ENCODE data around the gene HM13. TPM values are rescaled to one million over a fixed set of nuclear protein-coding genes. Genes with fewer than 3 reads are reported as not detected.

Gene HM13
- total and polyA plus RNA-seq, 2 experiments from 2014 or later: 126 to 150 TPM

DNA sequence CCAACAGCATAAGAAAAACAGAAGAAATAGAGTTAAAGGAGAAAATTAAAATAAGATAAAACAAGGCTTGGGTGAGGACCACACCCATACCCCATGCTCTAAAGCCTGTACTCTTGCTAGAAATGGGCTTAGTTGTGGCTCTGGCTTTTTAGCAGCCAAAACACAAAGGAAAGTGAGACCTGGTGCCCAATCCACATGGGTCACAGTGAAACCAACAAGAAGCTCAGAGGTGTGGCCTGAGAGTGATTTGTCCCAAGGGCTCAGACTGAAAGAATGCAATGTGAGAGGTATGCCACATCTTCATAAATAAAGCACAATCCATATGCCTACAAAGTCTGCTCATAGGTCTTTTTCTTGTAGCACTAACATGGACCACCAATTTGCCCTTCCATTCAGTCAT is 21.1 kb downstream of the HM13 start:
- H3K36me3 ChIP-seq (ENCODE audit: insufficient read depth): peaks cover 77% of the 10 kb centered on the region
- H3K4me1 ChIP-seq (ENCODE audit: insufficient read depth): no peaks in the 10 kb centered on the region
- H3K4me3 ChIP-seq: no peak overlapping the region
- peaks cover 58% of the 10 kb centered on the region; the same call in 1 of the 2 replicates for H3F3A ChIP-seq (replicated peaks; ENCODE audit: low read depth)
- H4K20me1 ChIP-seq (replicated peaks; ENCODE audit: insufficient read depth): peaks cover 61% of the 10 kb centered on the region
- no peak overlapping the region for H3K4me2 ChIP-seq
- TF ChIP-seq NANOG (IDR thresholded peaks at IDR 0.05; ENCODE audit: borderline replicate concordance) (no peak), REST (IDR thresholded peaks at IDR 0.05; ENCODE audit: unreplicated experiment) (no peak), JUNB (IDR thresholded peaks at IDR 0.05; ENCODE audit: unreplicated experiment) (no peak), POLR2AphosphoS5 (IDR thresholded peaks at IDR 0.05; ENCODE audit: low read depth) (no peak), CREB1 (CRISPR knock-in tag; IDR thresholded peaks at IDR 0.05; ENCODE audit: low read depth) (no peak), STAT1 (IDR thresholded peaks at IDR 0.05; ENCODE audit: unreplicated experiment) (no peak), ETS1 (IDR thresholded peaks at IDR 0.05) (no peak), CTCF (conservative IDR thresholded peaks at IDR 0.05; ENCODE audit: low read depth in 2 of 2) (no peak), EZH2phosphoT487 (IDR thresholded peaks at IDR 0.05; ENCODE audit: unreplicated experiment) (no peak), ZNF114 (CRISPR knock-in tag; IDR thresholded peaks at IDR 0.05) (no peak), ZNF331 (CRISPR knock-in tag; IDR thresholded peaks at IDR 0.05; ENCODE audit: low read depth) (no peak), EZH2 (IDR thresholded peaks at IDR 0.05; ENCODE audit: low read depth, unreplicated experiment) (no peak)
- TF ChIP-seq, protein P1, sequence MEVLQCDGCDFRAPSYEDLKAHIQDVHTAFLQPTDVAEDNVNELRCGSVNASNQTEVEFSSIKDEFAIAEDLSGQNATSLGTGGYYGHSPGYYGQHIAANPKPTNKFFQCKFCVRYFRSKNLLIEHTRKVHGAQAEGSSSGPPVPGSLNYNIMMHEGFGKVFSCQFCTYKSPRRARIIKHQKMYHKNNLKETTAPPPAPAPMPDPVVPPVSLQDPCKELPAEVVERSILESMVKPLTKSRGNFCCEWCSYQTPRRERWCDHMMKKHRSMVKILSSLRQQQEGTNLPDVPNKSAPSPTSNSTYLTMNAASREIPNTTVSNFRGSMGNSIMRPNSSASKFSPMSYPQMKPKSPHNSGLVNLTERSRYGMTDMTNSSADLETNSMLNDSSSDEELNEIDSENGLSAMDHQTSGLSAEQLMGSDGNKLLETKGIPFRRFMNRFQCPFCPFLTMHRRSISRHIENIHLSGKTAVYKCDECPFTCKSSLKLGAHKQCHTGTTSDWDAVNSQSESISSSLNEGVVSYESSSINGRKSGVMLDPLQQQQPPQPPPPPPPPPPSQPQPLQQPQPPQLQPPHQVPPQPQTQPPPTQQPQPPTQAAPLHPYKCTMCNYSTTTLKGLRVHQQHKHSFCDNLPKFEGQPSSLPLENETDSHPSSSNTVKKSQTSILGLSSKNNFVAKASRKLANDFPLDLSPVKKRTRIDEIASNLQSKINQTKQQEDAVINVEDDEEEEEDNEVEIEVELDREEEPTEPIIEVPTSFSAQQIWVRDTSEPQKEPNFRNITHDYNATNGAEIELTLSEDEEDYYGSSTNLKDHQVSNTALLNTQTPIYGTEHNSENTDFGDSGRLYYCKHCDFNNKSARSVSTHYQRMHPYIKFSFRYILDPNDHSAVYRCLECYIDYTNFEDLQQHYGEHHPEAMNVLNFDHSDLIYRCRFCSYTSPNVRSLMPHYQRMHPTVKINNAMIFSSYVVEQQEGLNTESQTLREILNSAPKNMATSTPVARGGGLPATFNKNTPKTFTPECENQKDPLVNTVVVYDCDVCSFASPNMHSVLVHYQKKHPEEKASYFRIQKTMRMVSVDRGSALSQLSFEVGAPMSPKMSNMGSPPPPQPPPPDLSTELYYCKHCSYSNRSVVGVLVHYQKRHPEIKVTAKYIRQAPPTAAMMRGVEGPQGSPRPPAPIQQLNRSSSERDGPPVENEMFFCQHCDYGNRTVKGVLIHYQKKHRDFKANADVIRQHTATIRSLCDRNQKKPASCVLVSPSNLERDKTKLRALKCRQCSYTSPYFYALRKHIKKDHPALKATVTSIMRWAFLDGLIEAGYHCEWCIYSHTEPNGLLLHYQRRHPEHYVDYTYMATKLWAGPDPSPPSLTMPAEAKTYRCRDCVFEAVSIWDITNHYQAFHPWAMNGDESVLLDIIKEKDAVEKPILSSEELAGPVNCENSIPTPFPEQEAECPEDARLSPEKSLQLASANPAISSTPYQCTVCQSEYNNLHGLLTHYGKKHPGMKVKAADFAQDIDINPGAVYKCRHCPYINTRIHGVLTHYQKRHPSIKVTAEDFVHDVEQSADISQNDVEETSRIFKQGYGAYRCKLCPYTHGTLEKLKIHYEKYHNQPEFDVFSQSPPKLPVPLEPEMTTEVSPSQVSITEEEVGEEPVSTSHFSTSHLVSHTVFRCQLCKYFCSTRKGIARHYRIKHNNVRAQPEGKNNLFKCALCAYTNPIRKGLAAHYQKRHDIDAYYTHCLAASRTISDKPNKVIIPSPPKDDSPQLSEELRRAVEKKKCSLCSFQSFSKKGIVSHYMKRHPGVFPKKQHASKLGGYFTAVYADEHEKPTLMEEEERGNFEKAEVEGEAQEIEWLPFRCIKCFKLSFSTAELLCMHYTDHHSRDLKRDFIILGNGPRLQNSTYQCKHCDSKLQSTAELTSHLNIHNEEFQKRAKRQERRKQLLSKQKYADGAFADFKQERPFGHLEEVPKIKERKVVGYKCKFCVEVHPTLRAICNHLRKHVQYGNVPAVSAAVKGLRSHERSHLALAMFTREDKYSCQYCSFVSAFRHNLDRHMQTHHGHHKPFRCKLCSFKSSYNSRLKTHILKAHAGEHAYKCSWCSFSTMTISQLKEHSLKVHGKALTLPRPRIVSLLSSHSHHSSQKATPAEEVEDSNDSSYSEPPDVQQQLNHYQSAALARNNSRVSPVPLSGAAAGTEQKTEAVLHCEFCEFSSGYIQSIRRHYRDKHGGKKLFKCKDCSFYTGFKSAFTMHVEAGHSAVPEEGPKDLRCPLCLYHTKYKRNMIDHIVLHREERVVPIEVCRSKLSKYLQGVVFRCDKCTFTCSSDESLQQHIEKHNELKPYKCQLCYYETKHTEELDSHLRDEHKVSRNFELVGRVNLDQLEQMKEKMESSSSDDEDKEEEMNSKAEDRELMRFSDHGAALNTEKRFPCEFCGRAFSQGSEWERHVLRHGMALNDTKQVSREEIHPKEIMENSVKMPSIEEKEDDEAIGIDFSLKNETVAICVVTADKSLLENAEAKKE (CRISPR knock-in tag; IDR thresholded peaks at IDR 0.05): no peak
- Mint-ChIP-seq H3K9me3 (no peaks in the 10 kb centered on the region; the same call in 2 of the 3 replicates), H3K27ac (no peak overlapping the region), H3K4me1 (peaks cover 2% of the 10 kb centered on the region; the same call in 1 of the 3 replicates), H3K36me3 (ENCODE audit: low read depth) (peaks cover 89% of the 10 kb centered on the region), H3K4me3 (no peak overlapping the region), H3K27me3 (ENCODE audit: insufficient read depth, low read depth, poor library complexity) (peaks cover 7% of the 10 kb centered on the region)
- H3K79me2 ChIP-seq (replicated peaks; ENCODE audit: insufficient read depth): peaks cover 25% of the 10 kb centered on the region
- ATAC-seq (no peak), DNase-seq (ENCODE audit: low spot score) (no peak)
- 0 out of 2 replicates have a peak overlapping the region, but pooled peaks have one; percentile 5 for H3K27ac ChIP-seq (ENCODE audit: low read depth)
- no peaks in the 10 kb centered on the region for H3K27me3 ChIP-seq (ENCODE audit: insufficient read depth)
- no peaks in the 10 kb centered on the region for H3K9me2 ChIP-seq (ENCODE audit: insufficient read depth)
- no peak overlapping the region for H2AFZ ChIP-seq

Data from GM23338 (cell line).